ENCODE results near the gene PALLD. TPM values are rescaled to one million over a fixed set of nuclear protein-coding genes. Genes with fewer than 3 reads are reported as not detected.

The PALLD gene
- total RNA-seq, 1 experiment from 2014 or later = 6.5 TPM

DNA sequence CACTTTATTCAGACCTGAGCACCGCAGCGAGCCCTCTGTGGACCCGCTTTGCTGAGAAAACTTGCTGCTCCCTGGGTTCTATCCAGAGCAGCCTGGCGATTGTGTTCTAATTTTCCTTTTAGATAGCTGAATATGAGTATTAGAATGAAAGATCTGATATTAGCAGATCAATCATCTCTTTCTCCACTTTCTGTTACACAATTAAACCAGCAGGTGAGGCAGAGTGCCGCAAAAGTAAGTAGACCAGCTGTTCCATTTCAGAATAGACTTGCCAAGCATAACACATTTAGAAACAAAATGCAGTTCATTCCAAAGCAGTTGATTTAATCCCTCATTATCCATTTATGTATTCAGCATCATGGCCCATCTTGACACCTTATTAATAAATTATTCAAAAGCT is 58.6 kb downstream of the PALLD start:
- intact Hi-C loops (cut with micrococcal nuclease; ENCODE audit: unreplicated experiment) (no loop called here), in situ Hi-C loops (cut with HindIII; ENCODE audit: low pct_unique_long_range_greater_than_20kb, low sequenced_read_pairs) (no loop called here)
- Histone ChIP-seq H3K4me3 (ENCODE audit: low read depth in 2 of 2, low read length in 2 of 2) (no peak overlapping the region), H3K27me3 (ENCODE audit: control insufficient read depth, insufficient read depth, low read length) (no peaks in the 10 kb centered on the region), H3K36me3 (ENCODE audit: control insufficient read depth, insufficient read depth, low read length) (no peaks in the 10 kb centered on the region), H3K27ac (ENCODE audit: low read length) (no peak overlapping the region), H3K9me3 (ENCODE audit: control insufficient read depth, insufficient read depth, low read depth, low read length) (no peaks in the 10 kb centered on the region), H3K4me1 (ENCODE audit: control insufficient read depth, insufficient read depth, low read length) (no peaks in the 10 kb centered on the region)
- TF ChIP-seq SIN3A (IDR thresholded peaks at IDR 0.05; ENCODE audit: borderline replicate concordance, insufficient read depth, low read depth, low read length) (no peak), TCF7L2 (IDR thresholded peaks at IDR 0.05; ENCODE audit: low read depth, low read length) (no peak)
- TF ChIP-seq, protein P1, sequence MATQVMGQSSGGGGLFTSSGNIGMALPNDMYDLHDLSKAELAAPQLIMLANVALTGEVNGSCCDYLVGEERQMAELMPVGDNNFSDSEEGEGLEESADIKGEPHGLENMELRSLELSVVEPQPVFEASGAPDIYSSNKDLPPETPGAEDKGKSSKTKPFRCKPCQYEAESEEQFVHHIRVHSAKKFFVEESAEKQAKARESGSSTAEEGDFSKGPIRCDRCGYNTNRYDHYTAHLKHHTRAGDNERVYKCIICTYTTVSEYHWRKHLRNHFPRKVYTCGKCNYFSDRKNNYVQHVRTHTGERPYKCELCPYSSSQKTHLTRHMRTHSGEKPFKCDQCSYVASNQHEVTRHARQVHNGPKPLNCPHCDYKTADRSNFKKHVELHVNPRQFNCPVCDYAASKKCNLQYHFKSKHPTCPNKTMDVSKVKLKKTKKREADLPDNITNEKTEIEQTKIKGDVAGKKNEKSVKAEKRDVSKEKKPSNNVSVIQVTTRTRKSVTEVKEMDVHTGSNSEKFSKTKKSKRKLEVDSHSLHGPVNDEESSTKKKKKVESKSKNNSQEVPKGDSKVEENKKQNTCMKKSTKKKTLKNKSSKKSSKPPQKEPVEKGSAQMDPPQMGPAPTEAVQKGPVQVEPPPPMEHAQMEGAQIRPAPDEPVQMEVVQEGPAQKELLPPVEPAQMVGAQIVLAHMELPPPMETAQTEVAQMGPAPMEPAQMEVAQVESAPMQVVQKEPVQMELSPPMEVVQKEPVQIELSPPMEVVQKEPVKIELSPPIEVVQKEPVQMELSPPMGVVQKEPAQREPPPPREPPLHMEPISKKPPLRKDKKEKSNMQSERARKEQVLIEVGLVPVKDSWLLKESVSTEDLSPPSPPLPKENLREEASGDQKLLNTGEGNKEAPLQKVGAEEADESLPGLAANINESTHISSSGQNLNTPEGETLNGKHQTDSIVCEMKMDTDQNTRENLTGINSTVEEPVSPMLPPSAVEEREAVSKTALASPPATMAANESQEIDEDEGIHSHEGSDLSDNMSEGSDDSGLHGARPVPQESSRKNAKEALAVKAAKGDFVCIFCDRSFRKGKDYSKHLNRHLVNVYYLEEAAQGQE (IDR thresholded peaks at IDR 0.05; ENCODE audit: insufficient read depth in 1 of 2, low read depth in 2 of 2, low read length in 1 of 2) = no peak
- BruUV-seq (replicated peaks) = no TSS peak
- ATAC-seq = no peak
- ChIA-PET POLR2A (no interaction called here), CTCF (no interaction called here)
- DNase-seq (ENCODE audit: low read depth, low spot score) = no peak

DNA sequence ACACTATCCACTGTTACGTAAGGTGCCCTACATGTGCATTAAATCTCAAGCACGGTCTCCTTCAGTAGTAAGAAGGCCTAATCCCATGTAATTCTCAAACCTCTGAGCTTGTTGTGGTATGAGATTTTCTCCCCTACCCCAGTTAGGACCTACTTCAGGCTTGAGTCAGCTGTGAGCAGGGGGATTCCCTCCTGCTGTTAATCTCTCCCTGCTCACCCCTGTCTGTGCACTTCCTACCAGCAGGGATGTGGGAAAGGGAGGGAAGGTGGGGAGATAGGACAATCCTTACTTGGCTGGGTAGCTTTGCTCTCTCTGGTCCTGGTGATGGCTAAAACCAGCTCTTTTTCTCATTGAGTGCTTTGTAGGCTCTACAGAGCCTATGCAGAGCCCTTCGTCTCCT is 60.8 kb downstream of the PALLD start:
- H3K27ac ChIP-seq (ENCODE audit: low read length) = no peak overlapping the region
- no peak for TF ChIP-seq POLR2AphosphoS5 (IDR thresholded peaks at IDR 0.05; ENCODE audit: low read depth, low read length)
- no peak for TF ChIP-seq TCF7L2 (IDR thresholded peaks at IDR 0.05; ENCODE audit: low read depth, low read length)
- no peak for TF ChIP-seq SIN3A (IDR thresholded peaks at IDR 0.05; ENCODE audit: borderline replicate concordance, insufficient read depth, low read depth, low read length)
- TF ChIP-seq, protein P1 (IDR thresholded peaks at IDR 0.05; ENCODE audit: insufficient read depth in 1 of 2, low read depth in 2 of 2, low read length in 1 of 2) = no peak
- TF ChIP-seq, protein P2, sequence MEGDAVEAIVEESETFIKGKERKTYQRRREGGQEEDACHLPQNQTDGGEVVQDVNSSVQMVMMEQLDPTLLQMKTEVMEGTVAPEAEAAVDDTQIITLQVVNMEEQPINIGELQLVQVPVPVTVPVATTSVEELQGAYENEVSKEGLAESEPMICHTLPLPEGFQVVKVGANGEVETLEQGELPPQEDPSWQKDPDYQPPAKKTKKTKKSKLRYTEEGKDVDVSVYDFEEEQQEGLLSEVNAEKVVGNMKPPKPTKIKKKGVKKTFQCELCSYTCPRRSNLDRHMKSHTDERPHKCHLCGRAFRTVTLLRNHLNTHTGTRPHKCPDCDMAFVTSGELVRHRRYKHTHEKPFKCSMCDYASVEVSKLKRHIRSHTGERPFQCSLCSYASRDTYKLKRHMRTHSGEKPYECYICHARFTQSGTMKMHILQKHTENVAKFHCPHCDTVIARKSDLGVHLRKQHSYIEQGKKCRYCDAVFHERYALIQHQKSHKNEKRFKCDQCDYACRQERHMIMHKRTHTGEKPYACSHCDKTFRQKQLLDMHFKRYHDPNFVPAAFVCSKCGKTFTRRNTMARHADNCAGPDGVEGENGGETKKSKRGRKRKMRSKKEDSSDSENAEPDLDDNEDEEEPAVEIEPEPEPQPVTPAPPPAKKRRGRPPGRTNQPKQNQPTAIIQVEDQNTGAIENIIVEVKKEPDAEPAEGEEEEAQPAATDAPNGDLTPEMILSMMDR (IDR thresholded peaks at IDR 0.05) = no peak
- no peaks in the 10 kb centered on the region for H3K36me3 ChIP-seq (ENCODE audit: control insufficient read depth, insufficient read depth, low read length)
- ChIA-PET POLR2A (no interaction called here), CTCF (no interaction called here)
- H3K4me3 ChIP-seq (ENCODE audit: low read depth in 2 of 2, low read length in 2 of 2) = no peak overlapping the region
- in situ Hi-C loops (cut with HindIII; ENCODE audit: low pct_unique_long_range_greater_than_20kb, low sequenced_read_pairs) (no loop called here), intact Hi-C loops (cut with micrococcal nuclease; ENCODE audit: unreplicated experiment) (no loop called here)
- DNase-seq (ENCODE audit: low read depth, low spot score) (no peak), ATAC-seq (no peak)
- H3K9me3 ChIP-seq (ENCODE audit: control insufficient read depth, insufficient read depth, low read depth, low read length) = no peaks in the 10 kb centered on the region
- H3K27me3 ChIP-seq (ENCODE audit: control insufficient read depth, insufficient read depth, low read length) = no peaks in the 10 kb centered on the region
- BruUV-seq (replicated peaks) = no TSS peak
- H3K4me1 ChIP-seq (ENCODE audit: control insufficient read depth, insufficient read depth, low read length) = no peaks in the 10 kb centered on the region

Measured in Panc1 (cell line).